Astrocyte (in vitro differentiated cells and primary cell): Measurements from ENCODE around the gene CENPI.

Source experiments
- CTCF ChIP-seq: IDR thresholded peaks from 2 replicates; pipeline ENCODE4 v1.5.1; 2011; ENCODE audit warnings: low read depth, mild to moderate bottlenecking, inconsistent platforms, low read length, moderate library complexity; ENCODE audit not compliant: insufficient read depth
- EZH2 ChIP-seq: IDR thresholded peaks from 2 replicates; pipeline ENCODE4 v1.6.1; 2012; ENCODE audit warnings: mild to moderate bottlenecking, low read length, inconsistent platforms; ENCODE audit not compliant: insufficient read depth

DNA sequence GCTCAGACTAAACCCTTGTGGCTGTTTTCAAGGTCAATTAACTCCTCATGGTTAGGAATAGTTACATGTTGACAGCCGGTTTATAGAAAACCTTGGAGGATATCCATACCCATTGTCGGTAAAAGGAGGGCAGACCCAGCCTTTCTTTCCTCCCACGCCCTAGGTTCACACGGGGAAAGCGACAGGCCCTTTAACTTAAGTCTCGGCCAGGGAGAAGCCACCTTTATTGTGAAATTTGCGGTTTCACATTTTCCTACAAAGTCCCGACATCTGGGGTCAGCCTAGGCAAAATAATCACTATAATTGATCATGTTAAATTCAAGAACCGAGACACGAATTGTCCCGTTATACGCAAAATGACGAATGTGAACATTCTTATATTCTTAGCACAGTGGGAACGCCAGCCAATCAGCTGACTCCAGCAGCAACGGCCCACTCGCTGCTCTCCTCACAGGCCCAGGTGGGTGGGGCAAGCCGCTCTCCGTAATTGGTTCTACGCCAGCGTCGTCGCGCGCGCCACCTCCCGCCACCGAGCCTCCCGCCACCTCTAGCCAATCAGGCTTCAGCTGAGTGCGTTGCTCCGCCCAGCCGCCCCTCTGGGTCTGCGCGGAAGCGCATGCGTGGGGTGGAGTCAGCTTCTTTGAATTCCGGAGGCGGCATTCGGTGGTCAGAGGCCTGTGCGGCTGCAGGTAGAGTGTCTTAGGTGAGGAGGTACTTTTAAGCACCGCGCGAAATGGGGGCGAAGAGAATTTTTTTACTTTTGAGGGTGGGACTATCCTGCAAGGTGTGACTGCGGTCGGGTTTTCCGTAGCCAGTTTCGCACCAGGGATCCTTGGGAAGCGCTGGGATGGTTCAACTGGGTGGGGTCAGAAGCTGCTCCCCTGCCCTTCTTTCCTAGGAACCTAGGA is at the start of gene CENPI:
- no peak for TF ChIP-seq CTCF
- no peak for TF ChIP-seq EZH2
